ENCODE results near the gene GAPDHS.

The GAPDHS gene

DNA sequence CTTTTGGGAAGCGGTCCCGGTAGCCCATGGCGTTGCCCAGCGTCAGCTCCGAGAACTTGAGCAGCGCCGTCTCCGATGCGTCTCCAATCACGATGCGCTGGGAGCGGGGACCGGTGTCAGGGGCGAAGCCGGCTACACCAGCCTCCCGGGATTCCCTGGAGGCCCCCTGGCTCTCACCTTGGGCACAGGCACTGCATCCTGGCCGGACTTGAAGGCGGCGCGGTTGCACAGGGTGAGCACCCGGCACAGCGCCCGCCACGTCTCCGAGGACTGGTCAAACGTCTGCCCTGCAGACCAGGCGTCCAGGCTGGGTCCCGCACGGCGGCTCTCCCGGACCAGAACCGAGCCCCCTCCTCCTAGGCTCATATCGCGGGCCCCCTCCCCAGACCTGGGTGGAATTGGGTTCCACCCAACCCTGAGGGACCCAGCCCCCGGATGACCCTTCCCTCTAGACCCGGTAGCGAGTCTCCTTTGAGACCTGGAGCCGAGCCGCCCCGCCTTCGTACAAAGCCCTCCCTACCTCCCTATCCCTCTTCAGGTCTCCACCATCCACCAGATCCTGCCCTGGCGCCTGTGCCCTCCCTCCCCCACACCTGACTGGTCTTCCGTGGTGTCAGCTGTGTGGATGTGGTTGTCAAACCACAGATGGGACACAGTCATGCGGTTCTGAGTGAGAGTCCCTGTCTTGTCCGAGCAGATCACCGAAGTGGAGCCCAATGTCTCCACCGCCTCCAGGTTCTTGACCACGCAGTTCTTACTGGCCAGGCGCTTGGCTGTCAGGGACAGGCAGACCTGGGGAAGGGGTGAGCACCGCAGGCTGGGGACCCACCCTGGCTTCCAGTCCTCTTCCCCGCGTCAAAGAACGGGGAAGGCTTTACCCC, 25.4 kb downstream of the GAPDHS start:
- no peak for DNase-seq

GRCh38 chr19:35559281-35559659, 26.0 kb downstream of the GAPDHS start:
- DNase-seq, result no peak

DNA sequence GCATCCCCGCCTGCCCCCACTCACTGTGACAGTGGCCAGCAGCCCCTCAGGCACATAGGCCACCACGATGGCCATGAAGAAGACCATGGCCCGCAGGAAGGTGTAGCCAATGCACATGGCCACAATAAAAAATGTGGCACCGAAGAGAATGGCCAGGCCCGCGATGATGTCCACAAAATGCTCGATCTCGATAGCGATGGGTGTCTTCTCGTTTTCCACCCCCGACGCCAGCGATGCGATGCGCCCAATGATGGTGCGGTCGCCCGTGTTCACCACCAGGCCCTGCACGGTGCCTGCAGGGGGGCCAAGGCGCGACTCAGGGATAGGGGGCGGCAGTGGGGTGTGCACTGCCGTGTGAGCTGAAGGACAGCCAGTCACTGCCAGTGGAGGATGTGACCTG, 26.5 kb downstream of the GAPDHS start:
- no peak for DNase-seq

- no peak for DNase-seq
Observed at GRCh38 chr19:35560271-35560670, 27.0 kb downstream of the GAPDHS start.

DNA sequence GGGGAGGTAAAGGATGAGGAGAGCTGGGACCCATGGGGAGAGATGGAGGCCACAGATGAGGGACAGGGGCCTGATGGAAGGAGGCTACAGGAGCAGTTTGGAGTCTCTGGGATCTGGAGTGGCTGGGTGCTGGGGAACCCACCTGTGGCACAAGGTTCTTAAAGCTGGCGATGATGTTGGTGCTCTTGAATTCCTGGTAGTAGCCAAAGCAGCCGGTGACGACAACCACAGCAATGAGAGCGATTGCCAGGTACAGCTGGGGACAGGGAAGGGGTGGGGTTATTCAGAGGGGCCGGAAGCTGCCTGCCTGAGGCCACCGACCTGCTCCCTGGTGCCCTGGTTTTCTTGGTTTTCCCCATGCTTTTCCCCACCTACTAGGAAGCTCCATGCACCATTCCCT, 27.4 kb downstream of the GAPDHS start:
- no peak for DNase-seq

DNA sequence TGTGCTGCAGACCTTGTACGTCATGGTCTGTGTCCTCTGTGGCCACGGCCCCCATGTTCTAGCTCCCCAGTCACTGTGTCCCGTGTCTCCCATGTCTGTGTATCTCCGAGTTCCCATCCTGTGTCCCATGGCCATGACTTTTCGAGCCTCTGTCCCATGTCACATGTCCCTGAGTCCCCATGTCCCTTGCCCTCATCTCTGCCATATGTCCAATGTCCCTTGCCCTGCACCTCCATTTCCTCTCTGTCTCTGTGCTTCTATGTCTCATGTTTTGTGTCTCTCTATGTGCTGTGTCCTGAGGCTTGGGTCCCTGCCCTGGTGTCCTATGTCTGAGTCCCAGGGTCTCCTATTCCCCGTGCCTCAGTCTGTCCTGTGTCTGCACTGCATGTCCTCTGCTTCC, 28.2 kb downstream of the GAPDHS start:
- DNase-seq, result no peak

DNA sequence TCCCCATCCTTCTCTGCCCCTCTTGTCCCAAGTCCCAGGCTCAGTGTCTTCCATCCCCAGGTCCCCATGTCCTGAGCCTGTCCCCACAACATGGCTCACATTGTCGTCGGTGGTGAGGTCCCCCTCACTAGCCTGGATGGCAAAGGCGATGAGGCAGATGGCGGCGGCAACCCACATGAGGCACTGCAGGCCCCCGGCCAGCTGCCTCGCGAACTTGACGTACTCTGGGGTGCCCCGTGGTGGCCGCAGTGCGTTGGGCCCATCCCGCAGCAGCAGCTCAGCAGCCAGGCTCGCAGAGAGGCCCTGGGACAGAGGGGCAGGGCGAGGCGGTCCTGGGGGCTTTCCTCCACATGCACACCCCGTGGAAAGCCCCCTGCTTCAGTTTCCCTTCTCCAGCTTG, 29.1 kb downstream of the GAPDHS start:
- DNase-seq, result no peak

DNA sequence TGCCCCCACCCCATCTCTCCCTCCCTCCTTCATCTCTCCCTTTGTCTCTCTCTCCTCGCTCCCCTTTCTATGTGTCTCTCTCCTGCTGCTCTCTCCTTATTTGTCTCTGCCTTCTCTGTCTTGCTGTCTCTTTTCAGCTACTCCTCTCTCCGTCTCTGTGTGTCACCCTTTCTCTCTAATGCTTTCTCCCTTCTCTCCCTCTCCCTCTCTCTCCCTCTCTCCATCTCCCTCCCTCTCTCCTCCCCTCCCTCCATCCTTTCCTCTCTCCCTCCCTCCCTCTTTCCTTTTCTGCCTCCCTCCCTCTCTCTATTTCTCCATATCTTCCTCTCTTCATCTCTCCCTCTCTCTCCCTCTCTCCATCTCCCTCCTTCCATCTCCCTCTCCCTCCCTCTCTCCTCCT, 29.5 kb downstream of the GAPDHS start:
- no peak for DNase-seq

GRCh38 chr19:35563207-35563829, 30.1 kb downstream of the GAPDHS start, which contains the start of gene ATP4A:
Gene ATP4A (minus strand): TSS chr19:35563658. CDS start chr19:35563629, 29 bp downstream.
- no peak for DNase-seq

GRCh38 chr19:35565016-35565856, 32.0 kb downstream of the GAPDHS start:
- no peak for DNase-seq

DNA sequence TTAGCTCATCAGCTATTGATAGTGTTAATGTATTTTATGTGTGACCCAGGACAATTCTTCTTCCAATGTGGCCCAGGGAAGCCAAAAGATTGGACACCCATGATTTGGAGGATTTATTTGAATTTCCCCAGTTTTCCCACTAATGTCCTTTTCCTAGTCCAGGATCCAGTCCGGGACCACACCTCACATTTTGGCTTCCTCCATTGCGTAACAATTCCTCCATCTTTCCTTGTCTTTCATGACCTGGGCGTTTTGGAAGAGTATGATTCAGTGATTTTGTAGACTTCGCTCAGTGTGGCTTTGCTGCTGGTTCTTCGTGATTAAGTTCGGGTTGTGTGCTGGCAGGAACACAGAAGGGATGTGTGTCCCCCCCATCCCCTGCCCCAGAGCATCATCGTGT, 33.5 kb downstream of the GAPDHS start:
- DNase-seq, result no peak

- no peak for DNase-seq
Observed at GRCh38 chr19:35569281-35569781, 36.1 kb downstream of the GAPDHS start.

- no peak for DNase-seq
Observed at GRCh38 chr19:35571406-35571965, 38.2 kb downstream of the GAPDHS start.

- no peak for DNase-seq
Observed at GRCh38 chr19:35577918-35578317, 44.7 kb downstream of the GAPDHS start.

DNA sequence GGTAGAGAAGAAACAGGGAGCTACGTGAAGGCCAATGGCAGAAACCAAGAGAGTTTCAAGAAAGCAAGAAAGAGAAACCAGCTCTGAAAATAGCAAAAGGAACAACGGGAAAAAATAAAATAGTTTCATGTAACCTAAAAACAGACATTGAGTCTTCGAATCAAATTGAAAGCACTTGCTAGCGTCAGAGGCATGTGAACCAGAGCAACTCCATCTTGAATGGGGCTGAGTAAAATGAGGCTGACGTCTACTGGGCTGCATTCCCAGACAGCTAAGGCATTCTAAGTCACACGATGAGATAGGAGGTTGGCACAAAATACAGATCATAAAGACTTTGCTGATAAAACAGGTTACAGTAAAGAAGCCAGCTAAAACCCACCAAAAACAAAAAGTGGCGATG, 45.5 kb downstream of the GAPDHS start:
- DNase-seq, result no peak

DNA sequence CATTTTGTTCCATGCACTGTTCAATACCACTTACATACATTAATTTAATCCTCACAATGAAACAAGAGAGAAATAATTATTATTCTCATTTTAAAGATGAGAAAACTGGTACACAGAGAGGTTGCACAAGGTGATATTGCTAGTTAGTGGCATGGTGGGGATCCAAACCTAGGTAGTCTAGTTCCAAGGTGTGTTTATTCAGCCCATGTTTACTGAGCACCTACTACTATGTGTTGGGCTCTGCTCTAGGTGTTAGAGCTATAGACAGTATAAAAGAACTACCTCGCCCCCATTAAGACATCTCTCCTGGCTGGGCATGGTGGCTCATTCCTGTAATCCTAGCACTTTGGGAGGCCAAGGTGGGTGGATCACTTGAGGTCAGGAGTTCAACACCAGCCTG, 49.5 kb downstream of the GAPDHS start:
- no peak for DNase-seq

- no peak for DNase-seq
Observed at GRCh38 chr19:35585848-35586247, 52.6 kb downstream of the GAPDHS start, which contains the start of gene PMIS2. Gene PMIS2 (plus strand): TSS chr19:35586173. CDS start chr19:35586260, 87 bp downstream.

GRCh38 chr19:35587321-35587720, 54.1 kb downstream of the GAPDHS start:
- DNase-seq, result no peak

DNA sequence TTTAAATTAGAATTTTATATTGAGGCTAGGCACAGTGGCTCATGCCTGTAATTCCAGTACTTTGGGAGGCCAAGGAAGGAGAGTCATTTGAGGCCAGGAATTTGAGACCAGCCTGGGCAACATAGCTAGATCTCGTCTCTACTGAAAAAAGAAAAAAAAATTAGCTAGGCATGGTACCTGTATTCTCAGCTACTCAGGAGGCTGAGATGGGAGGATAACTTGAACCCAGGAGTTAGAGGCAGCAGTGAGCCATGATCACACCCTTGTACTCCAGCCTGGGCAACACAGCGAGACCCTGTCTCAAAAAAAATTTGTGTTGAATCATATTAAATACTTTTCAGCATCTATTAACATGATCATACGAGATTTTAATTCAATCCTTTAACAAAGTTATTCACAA, 57.6 kb downstream of the GAPDHS start:
- no peak for DNase-seq

- DNase-seq, result no peak
Observed at GRCh38 chr19:35592226-35592625, 59.0 kb downstream of the GAPDHS start.

Measured in GF-D8 (cell line).